ENCODE measurements around the gene APOL2. TPM values are rescaled to one million over a fixed set of nuclear protein-coding genes. Genes with fewer than 3 reads are reported as not detected.
"Not testable (repeated sequence)": the region's sequence is repeated elsewhere in the genome, so short reads cannot be mapped to it uniquely, and the experiment has no call there.

The APOL2 gene
- total RNA-seq, 1 experiment from 2014 or later: 43.4 TPM

DNA sequence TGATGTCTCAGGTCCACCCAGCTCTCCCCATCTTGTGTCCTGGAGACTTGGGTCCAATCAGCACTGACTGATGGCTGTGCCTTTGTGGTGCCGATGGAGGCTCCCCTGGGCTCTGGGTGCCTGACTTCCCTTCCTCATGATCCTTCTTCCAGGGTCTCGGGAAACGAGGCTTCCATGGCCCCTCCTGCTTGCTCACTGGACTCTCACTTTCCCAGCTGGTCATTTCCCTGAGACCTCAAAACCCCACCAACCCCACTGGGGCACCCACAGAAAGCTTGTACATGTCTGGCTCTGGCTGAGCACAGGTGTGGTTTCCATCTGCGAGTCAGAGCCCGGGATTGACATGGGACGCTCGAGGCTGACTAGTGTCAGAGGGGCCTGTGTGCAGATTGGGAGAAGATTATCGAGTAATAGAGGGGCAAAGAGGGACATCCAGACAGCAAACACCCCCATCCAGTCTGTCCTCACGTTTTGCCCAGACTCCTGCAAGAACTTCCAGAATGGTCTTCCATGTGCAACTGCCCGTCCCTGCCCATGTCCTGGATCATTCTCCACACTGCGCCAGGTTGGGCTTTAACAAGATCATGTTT is 28.7 kb upstream of the APOL2 start:
- Histone ChIP-seq H3K4me3 (no peak overlapping the region), H3K27me3 (no peaks in the 10 kb centered on the region), H3K9me3 (no peaks in the 10 kb centered on the region), H3K36me3 (no peaks in the 10 kb centered on the region)
- DNase-seq: no peak

DNA sequence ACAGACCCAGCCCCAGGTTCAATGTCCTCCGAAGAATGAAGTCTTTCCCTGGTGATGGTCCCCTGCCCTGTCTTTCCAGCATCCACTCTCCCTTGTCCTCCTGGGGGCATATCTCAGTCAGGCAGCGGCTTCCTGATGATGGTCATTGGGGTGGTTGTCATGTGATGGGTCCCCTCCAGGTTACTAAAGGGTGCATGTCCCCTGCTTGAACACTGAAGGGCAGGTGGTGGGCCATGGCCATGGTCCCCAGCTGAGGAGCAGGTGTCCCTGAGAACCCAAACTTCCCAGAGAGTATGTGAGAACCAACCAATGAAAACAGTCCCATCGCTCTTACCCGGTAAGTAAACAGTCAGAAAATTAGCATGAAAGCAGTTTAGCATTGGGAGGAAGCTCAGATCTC is 27.7 kb upstream of the APOL2 start:
- DNase-seq: no peak
- H3K9me3 ChIP-seq: no peaks in the 10 kb centered on the region
- no peaks in the 10 kb centered on the region for H3K36me3 ChIP-seq
- H3K27me3 ChIP-seq: no peaks in the 10 kb centered on the region
- H3K4me3 ChIP-seq: no peak overlapping the region

DNA sequence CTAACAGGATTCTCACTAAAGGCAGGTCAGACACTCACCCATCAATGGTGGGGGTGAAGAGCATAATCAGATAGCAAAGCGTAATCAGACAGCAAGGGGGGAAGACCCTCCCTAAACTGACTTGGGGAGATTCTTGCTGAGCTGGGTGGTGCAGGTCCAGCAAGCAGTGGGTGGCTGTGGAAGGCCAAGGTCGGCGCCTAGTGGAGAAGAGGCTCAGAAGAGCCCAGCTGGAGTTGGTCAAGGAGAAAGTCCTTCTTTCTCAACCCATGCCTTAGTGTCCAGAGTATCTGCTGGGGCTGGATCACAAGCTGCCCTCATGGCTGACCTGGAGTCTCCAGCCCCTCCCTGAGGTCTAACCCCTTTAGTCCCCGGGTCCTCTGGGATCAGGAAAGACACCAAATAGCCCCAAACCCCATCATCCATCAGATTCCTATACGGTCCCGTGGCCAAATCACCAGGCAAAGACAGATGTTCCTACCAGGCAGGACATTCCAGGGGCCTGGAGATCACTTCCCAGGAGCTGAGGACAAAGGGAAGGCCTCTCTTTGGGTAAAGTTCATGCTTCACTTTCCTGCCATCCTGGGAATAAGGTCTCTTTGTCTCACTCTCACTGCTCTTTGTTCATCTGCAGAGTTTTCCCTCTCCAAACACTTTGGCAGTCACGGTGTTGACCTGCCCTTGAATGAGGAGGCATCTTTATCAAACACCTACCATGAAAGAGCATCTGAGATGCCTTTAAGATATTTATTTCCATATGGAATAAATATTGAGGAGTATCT is 24.7 kb upstream of the APOL2 start:
- not testable (repeated sequence) for H3K27me3 ChIP-seq, DNase-seq, H3K36me3 ChIP-seq, H3K4me3 ChIP-seq, H3K9me3 ChIP-seq

DNA sequence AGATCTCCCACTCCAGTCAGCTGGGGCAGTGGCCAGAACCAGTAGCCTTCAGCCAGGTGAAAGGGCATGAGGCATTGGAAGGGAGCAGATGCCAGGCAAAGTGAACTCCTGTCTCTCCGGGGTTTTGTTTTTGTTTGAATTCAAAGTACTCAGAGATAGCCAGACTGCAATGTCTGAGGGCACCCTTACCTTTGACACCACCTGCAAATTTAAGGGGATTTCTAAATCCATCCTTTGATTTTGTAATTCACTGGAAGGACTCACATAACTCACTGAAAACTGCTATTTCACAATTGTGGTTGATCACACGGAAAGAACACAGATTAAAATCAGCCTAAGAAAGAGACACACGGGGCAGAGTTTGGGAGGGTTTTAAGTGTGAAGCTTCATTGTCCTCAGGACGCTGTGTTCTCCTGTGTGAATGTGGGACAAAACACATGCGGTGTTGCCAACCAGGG is 23.9 kb upstream of the APOL2 start:
- not testable (repeated sequence) for H3K27me3 ChIP-seq, H3K9me3 ChIP-seq, H3K4me3 ChIP-seq, H3K36me3 ChIP-seq, DNase-seq

DNA sequence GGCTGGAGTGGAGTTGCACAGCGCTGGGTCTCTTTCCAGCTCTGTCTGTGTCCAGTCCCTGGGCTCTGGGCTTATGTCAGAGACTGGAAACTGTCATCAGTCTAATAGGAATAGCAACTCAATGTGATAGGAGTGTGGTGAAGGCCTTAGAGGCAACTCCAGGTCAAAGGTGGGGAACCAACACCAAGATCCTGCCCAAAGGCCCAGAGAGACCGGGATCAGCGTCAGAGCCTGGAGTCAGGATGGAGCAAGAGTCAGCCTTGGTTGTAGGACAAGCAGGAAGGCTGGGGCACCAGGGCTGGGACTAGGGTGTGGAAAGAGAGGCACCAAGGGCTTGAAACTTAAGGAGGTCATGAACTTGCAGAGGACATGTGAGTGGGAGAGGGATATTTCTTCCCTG is 23.0 kb upstream of the APOL2 start:
- not testable (repeated sequence) for H3K36me3 ChIP-seq, DNase-seq, H3K27me3 ChIP-seq, H3K9me3 ChIP-seq, H3K4me3 ChIP-seq

DNA sequence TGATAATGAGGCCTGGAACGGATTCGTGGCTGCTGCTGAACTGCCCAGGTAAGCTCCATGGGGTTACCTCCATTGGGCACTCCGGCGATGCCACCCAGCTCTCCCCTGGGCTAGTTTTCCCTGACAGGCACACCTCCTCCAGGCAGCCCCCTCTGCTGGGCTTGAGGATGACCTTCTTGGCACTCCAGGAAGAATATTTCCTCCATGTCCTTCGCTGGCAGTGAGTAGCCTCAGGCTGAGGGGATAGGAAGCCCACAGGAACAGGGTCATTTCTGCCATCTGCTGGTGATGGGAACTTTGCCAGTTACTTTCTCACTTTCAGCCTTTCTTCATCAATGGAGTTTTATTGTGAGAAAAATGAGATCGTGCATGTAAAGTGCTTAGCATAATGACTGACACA is 22.3 kb upstream of the APOL2 start:
- not testable (repeated sequence) for H3K9me3 ChIP-seq, H3K4me3 ChIP-seq, DNase-seq, H3K27me3 ChIP-seq, H3K36me3 ChIP-seq

DNA sequence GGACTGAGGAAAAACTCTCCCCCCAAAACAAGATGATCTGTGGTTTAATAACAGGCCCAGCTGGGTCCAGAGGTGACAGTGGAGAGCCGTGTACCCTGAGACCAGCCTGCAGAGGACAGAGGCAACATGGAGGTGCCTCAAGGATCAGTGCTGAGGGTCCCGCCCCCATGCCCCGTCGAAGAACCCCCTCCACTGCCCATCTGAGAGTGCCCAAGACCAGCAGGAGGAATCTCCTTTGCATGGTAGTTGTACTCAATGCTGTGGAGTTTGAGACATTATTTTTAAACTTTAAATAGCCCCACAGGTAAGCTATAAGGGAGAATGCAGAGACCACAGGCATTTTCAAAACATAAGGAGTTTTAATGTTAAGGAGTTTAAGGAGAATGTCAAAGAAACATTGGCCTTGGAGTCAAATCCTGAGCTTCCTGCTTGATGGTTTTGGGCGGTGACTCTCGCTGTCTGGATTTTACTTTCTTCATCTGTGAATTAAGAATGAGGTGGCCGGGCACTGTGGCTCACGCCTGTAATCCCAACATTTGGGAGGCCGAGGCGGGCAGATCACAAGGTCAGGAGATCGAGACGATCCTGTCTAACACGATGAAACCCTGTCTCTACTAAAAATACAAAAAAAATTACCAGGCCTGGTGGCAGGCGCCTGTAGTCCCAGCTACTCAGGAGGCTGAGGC is 20.4 kb upstream of the APOL2 start:
- H3K36me3 ChIP-seq: no peaks in the 10 kb centered on the region
- DNase-seq: no peak
- H3K4me3 ChIP-seq: no peak overlapping the region
- H3K27me3 ChIP-seq: no peaks in the 10 kb centered on the region
- H3K9me3 ChIP-seq: no peaks in the 10 kb centered on the region

DNA sequence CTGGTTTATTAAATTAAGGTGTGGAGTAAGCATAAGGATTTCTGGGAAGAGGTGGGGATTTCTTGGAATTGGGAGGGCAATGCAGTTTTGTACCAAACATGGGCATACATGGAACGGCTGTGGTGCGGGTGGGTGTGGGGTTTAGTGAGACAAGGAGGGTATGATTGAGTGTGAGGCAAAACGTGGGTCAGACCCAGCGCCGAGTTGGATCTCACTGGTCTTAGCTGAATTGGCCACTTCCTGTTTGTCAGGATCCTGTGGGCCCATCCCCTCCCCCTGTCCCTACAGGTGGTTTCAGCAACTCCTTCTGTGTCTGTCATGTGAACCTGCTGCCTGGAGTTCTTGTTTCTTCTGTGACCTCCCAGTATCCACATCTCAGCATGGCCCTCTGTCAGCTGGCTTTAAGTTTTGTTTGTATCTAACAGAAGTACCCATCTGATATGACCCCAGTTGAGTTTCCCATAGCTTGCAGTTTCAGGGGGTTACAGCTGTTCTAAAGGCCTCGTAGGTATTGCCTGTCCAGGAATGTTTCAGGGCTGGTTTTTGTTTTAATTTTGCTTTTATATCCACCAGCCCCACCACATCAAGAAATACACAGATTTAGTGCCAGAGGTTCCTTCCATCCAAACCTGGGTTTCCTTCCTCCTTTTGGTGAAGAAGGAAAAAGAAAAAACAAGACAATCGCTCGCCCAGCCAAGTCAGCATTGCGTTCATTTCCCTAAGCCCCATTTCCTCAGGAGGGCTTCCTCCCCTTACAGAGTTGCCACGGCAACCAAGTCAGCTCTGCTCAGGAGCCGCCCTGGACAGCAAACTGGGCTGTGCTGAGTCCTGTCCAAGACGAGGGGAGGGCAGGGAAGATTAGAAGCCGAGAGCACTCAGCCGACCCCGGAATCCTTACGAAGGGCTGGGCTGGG is 19.6 kb upstream of the APOL2 start:
- H3K36me3 ChIP-seq: no peaks in the 10 kb centered on the region
- no peaks in the 10 kb centered on the region for H3K9me3 ChIP-seq
- H3K27me3 ChIP-seq: no peaks in the 10 kb centered on the region
- DNase-seq: no peak
- no peak overlapping the region for H3K4me3 ChIP-seq

DNA sequence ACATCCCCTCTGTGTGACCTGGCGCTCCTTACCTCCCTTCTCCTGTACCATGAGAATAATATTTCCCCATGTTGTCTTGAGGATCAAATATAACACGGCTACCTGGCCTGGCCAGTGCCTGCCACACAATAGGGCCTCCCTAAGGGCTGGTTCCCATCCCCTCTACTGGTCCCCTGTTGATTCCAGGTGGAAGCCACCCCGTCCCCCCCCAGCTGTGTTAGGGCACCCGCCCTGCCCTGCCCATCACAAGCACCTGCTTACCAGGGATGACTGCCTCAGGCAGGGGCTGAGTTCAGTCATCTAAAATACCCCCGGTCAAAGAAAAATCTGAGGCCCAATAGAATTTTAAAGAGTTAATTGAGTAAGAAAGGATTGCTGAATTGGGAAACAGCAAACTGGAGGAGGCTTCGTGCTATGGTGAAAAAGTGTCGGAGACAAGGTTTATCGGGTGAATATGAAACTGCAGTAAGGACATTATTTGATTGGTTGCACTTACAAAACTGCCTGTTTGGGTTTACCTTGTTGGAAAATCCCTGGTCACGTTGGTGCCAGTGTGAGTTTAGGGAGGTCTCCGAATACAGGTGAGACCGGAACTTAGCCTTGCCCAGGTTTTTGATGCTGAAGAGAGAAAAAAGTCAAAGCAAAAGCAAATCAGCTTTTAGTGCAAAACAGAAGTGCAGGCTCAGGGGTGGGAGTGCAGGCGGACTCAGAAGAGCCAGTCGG is 18.8 kb upstream of the APOL2 start:
- Histone ChIP-seq H3K36me3 (no peaks in the 10 kb centered on the region), H3K4me3 (no peak overlapping the region), H3K9me3 (no peaks in the 10 kb centered on the region), H3K27me3 (no peaks in the 10 kb centered on the region)
- no peak for DNase-seq

DNA sequence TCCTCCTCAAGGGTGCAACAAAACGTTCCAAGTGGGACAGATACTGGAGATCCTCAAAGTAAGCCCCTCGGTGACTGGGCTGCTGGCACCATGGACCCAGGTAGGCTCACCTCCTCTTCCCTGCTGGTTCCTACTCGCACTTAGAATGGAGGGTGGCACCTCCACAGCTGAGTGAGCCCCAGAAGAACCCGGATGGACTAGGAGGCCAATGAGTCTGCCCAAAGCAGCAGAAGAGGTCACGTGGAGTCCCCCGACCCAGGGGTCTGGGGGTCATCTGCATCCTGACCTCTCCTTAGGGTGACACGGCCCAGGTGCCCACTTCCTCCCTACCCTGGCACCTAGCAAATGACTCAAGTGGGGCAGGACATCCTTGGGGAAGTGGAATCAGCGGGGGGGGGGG is 18.0 kb upstream of the APOL2 start:
- no peaks in the 10 kb centered on the region for H3K9me3 ChIP-seq
- no peak overlapping the region for H3K4me3 ChIP-seq
- DNase-seq: no peak
- H3K27me3 ChIP-seq: no peaks in the 10 kb centered on the region
- H3K36me3 ChIP-seq: no peaks in the 10 kb centered on the region

DNA sequence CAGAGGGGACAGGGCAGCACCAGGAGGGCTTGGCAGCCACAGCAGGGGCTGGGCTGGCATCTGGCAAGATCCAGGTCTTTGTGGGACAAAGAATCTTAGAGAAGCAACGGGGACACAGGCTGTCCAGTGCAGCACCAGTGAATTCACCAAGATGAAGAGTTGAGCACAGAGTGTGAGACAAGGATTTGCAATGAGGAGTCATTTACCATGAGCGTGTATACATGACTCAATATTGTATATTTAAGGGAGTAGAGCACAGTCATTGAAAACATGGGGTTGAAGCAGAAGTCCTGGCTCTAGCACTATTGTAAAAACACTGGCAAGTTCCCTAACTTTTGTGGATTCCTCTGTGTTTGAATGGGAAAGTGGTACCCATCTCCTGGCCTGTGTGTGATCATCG is 17.2 kb upstream of the APOL2 start:
- DNase-seq: no peak
- Histone ChIP-seq H3K27me3 (no peaks in the 10 kb centered on the region), H3K4me3 (no peak overlapping the region), H3K36me3 (no peaks in the 10 kb centered on the region), H3K9me3 (no peaks in the 10 kb centered on the region)

DNA sequence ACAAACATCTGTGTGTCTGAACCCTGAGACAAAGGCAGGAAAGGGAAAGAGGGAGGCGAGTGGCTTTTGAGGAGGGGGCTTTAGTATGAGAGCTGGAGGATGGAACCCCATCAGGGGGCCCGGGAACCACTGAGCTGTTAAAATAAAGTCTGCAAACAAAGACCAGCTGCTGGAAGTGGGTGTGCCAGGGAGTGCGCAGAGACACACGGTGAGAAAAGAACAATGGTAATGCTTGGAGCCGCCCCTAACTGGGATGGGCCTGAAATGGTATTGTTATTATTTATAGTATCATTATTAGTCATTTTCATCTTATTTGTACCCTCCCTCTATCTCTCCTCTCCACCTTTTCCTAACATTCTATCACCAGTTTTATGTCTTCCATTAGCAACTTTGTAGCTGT is 16.2 kb upstream of the APOL2 start:
- not testable (repeated sequence) for H3K36me3 ChIP-seq, H3K27me3 ChIP-seq, DNase-seq, H3K4me3 ChIP-seq, H3K9me3 ChIP-seq

DNA sequence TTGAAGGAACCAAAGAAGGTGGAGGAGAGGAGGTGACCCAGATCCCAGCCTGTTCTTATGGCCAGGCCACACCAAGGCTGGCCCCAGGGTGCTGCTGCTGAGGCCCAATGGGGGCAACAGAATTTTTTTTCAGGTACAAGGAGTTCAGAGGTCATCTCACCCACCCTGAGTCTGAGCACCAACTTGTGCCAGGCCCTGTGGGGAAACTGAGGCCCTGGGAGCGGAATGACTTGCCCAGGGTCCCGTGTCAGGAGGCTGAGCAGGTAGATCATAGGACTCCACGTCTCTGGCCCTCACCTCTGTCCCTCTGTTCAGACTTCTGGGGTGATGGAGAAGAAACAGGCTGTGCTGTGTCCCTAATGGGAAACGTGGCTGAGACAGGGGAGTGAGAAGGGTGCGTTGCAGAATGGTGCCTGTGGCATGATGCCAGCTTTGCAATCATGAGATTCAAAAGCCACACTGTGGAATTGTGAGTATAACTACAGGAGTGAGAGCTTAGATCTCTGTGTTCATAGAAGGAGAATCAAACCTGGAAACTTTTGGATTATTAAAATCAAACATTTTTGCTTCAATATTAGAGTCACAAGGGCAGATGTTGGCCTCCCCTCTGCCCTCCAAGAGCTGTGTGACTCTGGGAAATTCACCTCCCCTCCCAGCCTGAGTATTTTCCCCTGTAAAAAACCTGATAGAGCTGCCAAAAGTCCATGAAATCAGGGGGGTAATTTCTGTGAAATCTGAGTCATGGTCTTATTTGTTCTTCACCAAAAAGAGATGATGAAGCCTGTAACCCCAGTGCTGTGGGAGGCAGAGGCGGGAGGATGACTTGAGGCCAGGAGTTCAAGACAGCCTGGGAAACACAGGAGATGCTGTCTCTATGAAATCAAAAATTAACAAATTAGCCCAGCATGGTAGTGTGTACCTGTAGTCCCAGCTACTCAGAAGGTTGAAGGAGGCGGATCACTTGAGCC is 14.5 kb upstream of the APOL2 start:
- Histone ChIP-seq H3K36me3 (no peaks in the 10 kb centered on the region), H3K9me3 (no peaks in the 10 kb centered on the region), H3K4me3 (no peak overlapping the region), H3K27me3 (no peaks in the 10 kb centered on the region)
- DNase-seq: no peak

DNA sequence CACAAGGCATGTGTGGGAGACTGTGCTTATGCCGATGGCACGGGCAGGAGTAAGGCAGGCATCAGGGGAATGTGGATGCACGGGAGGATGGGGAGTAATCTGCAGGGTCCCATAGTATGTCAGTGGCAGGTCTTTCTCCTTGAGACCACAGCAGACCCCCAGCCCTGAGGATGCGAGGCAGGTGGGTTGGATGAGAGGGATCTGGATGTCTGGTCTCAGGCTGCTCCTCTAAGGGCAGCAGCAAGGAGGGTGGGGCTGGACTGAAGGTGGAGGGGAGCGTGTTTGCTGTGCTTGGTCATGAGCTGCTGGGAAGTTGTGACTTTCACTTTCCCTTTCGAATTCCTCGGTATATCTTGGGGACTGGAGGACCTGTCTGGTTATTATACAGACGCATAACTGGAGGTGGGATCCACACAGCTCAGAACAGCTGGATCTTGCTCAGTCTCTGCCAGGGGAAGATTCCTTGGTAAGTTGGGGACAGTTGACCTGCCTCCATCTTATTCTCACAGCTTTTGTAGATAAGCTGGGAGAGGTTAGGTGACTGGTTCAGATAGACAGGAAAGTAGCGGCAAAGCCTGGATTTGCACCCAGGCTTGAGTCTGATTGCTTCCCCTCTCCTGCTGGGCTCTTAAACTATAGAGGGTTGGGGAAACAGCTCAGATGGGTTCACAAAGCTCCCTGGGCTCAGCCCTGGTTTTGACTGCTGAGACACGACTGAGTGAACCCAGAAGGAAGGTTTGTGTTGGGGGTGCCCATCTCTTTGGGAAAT is 13.6 kb upstream of the APOL2 start, which contains the start of gene APOL1:
APOL1 (plus strand) TSS at position 380 of the 769 bp plus-strand sequence. CDS start 1,823 bp downstream, outside the sequence.
- DNase-seq: no peak
- H3K4me3 ChIP-seq: no peak within 1 kb of the TSS
- H3K27me3 ChIP-seq: no peaks in the 10 kb centered on the region
- no peaks in the 10 kb centered on the region for H3K9me3 ChIP-seq
- no peaks in the 10 kb centered on the region for H3K36me3 ChIP-seq
